ENCODE results near the gene CRYL1.

- TF ChIP-seq RXRA (IDR thresholded peaks at IDR 0.05; ENCODE audit: insufficient read depth, low read depth, low read length): no peak
- TF ChIP-seq CHD1 (IDR thresholded peaks at IDR 0.05; ENCODE audit: low read depth, low read length): no peak
- no peak for TF ChIP-seq CTCF (IDR thresholded peaks at IDR 0.05; ENCODE audit: control extremely low read depth in 1 of 3, insufficient read depth in 1 of 3, low read depth in 1 of 3, low read length in 3 of 3)
- no peak for TF ChIP-seq RBBP5 (IDR thresholded peaks at IDR 0.05; ENCODE audit: borderline replicate concordance, low read depth, low read length)
- TF ChIP-seq GTF2F1 (IDR thresholded peaks at IDR 0.05; ENCODE audit: borderline replicate concordance, low read depth, low read length): no peak
These were observed 151.8 kb downstream of the CRYL1 start for GRCh38 chr13:20373861-20374260.
